ENCODE measurements around the gene COMMD4. TPM values are rescaled to one million over a fixed set of nuclear protein-coding genes. Genes with fewer than 3 reads are reported as not detected.

Gene COMMD4
- total and polyA plus RNA-seq, 2 of the 8 experiments (the other 6 are each of a cell fraction or from before 2014, with no cell fraction given): 131 to 236 TPM

- FAIRE-seq (no peak), DNase-seq (ENCODE audit: low read depth in 1 of 2, low spot score in 2 of 2) (no peak)
- no peaks in the 10 kb centered on the region for H3K9me3 ChIP-seq (ENCODE audit: insufficient read depth in 2 of 2, low read depth in 1 of 2, low read length in 1 of 2)
- no peak overlapping the region for H4K5ac ChIP-seq (ENCODE audit: insufficient read length, low read depth, low read length)
- no peaks in the 10 kb centered on the region for H3K4me1 ChIP-seq (replicated peaks in 1 of 4; ENCODE audit: control insufficient read depth in 3 of 4, insufficient read depth in 4 of 4, low read length in 3 of 4)
- no peak overlapping the region for H4K8ac ChIP-seq (ENCODE audit: extremely low read depth, insufficient read depth, low read length)
- no peak overlapping the region for H2AK5ac ChIP-seq (ENCODE audit: low read depth, low read length)
- H3K27me3 ChIP-seq (replicated peaks in 1 of 4; ENCODE audit: control insufficient read depth in 3 of 4, extremely low read depth in 1 of 4, insufficient read depth in 3 of 4, low read length in 3 of 4): no peaks in the 10 kb centered on the region
- no peak overlapping the region for H3K4me3 ChIP-seq (ENCODE audit: extremely low read depth in 1 of 4, insufficient read depth in 2 of 4, low read depth in 3 of 4, low read length in 4 of 4)
- no peaks in the 10 kb centered on the region for H3K79me2 ChIP-seq (ENCODE audit: control insufficient read depth in 1 of 2, insufficient read depth in 2 of 2, low read length in 2 of 2)
- no peak for TF ChIP-seq CBX8 (IDR thresholded peaks at IDR 0.05; ENCODE audit: borderline replicate concordance, low read depth, low read length)
- TF ChIP-seq YY1 (IDR thresholded peaks at IDR 0.05; ENCODE audit: low read depth, low read length): no peak
- TF ChIP-seq TAF7 (optimal IDR thresholded peaks at IDR 0.05; ENCODE audit: borderline replicate concordance, low read depth, low read length): no peak
- TF ChIP-seq TBP (IDR thresholded peaks at IDR 0.05; ENCODE audit: low read depth, low read length): no peak
- TF ChIP-seq GABPA (IDR thresholded peaks at IDR 0.05; ENCODE audit: borderline replicate concordance, insufficient read depth, low read length): no peak
- no peak for TF ChIP-seq E2F6 (IDR thresholded peaks at IDR 0.05)
- TF ChIP-seq ATF3 (IDR thresholded peaks at IDR 0.05; ENCODE audit: insufficient read depth, low read depth, low read length): no peak
- no peak for TF ChIP-seq CHD2 (IDR thresholded peaks at IDR 0.05; ENCODE audit: low read length)
- no peak for TF ChIP-seq CHD1 (IDR thresholded peaks at IDR 0.05; ENCODE audit: low read depth, low read length)
- H3K18ac ChIP-seq (ENCODE audit: extremely low read depth, low read length): no peak overlapping the region
- H3K9ac ChIP-seq (replicated peaks in 1 of 4; ENCODE audit: extremely low read depth in 1 of 4, low read depth in 3 of 4, low read length in 3 of 4): no peak overlapping the region
- no peak overlapping the region for H2AFZ ChIP-seq (ENCODE audit: low read length)
- no peak overlapping the region for H2BK120ac ChIP-seq (replicated peaks; ENCODE audit: low read depth, low read length)
- no peak overlapping the region for H3K23ac ChIP-seq (ENCODE audit: insufficient read length)
- no peak overlapping the region for H4K91ac ChIP-seq (replicated peaks; ENCODE audit: insufficient read length, low read length)
- no peaks in the 10 kb centered on the region for H4K20me1 ChIP-seq (replicated peaks in 1 of 2; ENCODE audit: control insufficient read depth in 1 of 2, insufficient read depth in 2 of 2, low read length in 2 of 2)
- no peak overlapping the region for H2BK15ac ChIP-seq (ENCODE audit: low read length)
- no peak overlapping the region for H3K27ac ChIP-seq (ENCODE audit: low read depth, low read length)
- no peaks in the 10 kb centered on the region for H3K36me3 ChIP-seq (ENCODE audit: control insufficient read depth in 2 of 4, insufficient read depth in 4 of 4, low read length in 3 of 4)
- ChIA-PET POLR2A (ENCODE audit: partially characterized antibody) (no interaction called here), CTCF (ENCODE audit: partially characterized antibody) (no interaction called here)
- no peak overlapping the region for H3K4me2 ChIP-seq (ENCODE audit: insufficient read depth in 1 of 2, low read depth in 2 of 2, low read length in 2 of 2)
- no peak overlapping the region for H3K56ac ChIP-seq (replicated peaks; ENCODE audit: insufficient read length, low read depth, low read length)
- H3K79me1 ChIP-seq (ENCODE audit: low read depth, low read length): no peaks in the 10 kb centered on the region
- no peak overlapping the region for H2BK12ac ChIP-seq (ENCODE audit: low read depth, low read length)
- H3K14ac ChIP-seq (ENCODE audit: insufficient read length): no peak overlapping the region
- no peak overlapping the region for H3K4ac ChIP-seq (replicated peaks; ENCODE audit: insufficient read length, low read depth, low read length)
- no peaks in the 10 kb centered on the region for H3K23me2 ChIP-seq (ENCODE audit: low read depth, low read length)
- H2BK20ac ChIP-seq (ENCODE audit: low read length): no peak overlapping the region
- 87% methylated on average over 9 of the region's 9 CpGs; no CpG with 5 or more reads in 1 of the 2 experiments for WGBS, 2 experiments (ENCODE audit: extremely low coverage in 1 of 2, insufficient coverage in 1 of 2, insufficient read length in 1 of 2, insufficient replicate concordance in 2 of 2, low coverage in 1 of 2, low lambda C conversion rate in 2 of 2, missing lambda C conversion rate in 1 of 2)
- no peak overlapping the region for H2BK5ac ChIP-seq (ENCODE audit: low read depth, low read length)
Observed at GRCh38 chr15:75302318-75302717, 33.5 kb upstream of the COMMD4 start.
